Left lung (tissue), 10 donors: ENCODE measurements around the gene PARVB. TPM values are rescaled to one million over a fixed set of nuclear protein-coding genes. Genes with fewer than 3 reads are reported as not detected.
A peak's percentile ranks its signal among the peaks of the same experiment; 100 is the strongest.

Source experiments
- ATAC-seq: fragments of 200-7000 bp; cut with Tn5 transposase; one replicate; pipeline ENCODE4 v1.9.1; 2020; ENCODE audit warnings: moderate library complexity
- DNase-seq, 4 donors: peaks; one replicate each; pipeline ENCODE4 v3.0.0-alpha.2; 2013 to 2020
- H3K27ac ChIP-seq, 2 donors: fragments of 200-600 bp; sonication (generic) in 1 of 2; one replicate each; pipeline versions ENCODE4 v1.5.0 to v1.8.0; 2020 to 2021
- H3K27me3 ChIP-seq, 2 donors: fragments of 200-600 bp; sonication (generic) in 1 of 2; one replicate each; pipeline versions ENCODE4 v1.5.0 to v1.8.0; 2020 to 2021
- H3K36me3 ChIP-seq, 2 donors: fragments of 200-600 bp; sonication (generic) in 1 of 2; one replicate each; pipeline versions ENCODE4 v1.5.0 to v1.8.0; 2020 to 2021
- H3K4me1 ChIP-seq, 2 donors: fragments of 200-600 bp; one replicate each; pipeline ENCODE4 v1.8.0; 2021
- H3K4me3 ChIP-seq, 2 donors: fragments of 200-600 bp; sonication (generic) in 1 of 2; one replicate each; pipeline versions ENCODE4 v1.5.0 to v1.8.0; 2020 to 2021; ENCODE audit warnings: mild to moderate bottlenecking in 1 of 2
- H3K9me3 ChIP-seq, 2 donors: fragments of 200-600 bp; sonication (generic) in 1 of 2; one replicate each; pipeline versions ENCODE4 v1.5.0 to v1.8.0; 2020 to 2021
- intact Hi-C, 2 donors: fragments of 100-400 bp; cut with DNase I; formaldehyde crosslinking; loops; one replicate each; pipeline versions ENCODE4 v1.11.2 to v1.14.2; 2022
- polyA plus RNA-seq, 6 donors: library from polyadenylated mRNA; unstranded; fragments of 120-200 nt; gene quantifications; one replicate each; pipeline ENCODE4 v1.2.1, GENCODE V29; 2013; ENCODE audit not compliant: insufficient read length in 6 of 6
- total RNA-seq, 2 donors: library from RNA; stranded (reverse); fragmentation: NEBNext Ultra II Directional; extraction: Animal tissue kit (Norgen Biotek cat#: 25700); gene quantifications; one replicate each; pipeline ENCODE4 v1.2.1, GENCODE V29; 2021
- TF ChIP-seq, protein P1 (sequence below), 2 donors: fragments of 200-600 bp; sonication (generic) in 1 of 2; IDR thresholded peaks; one replicate each; pipeline versions ENCODE4 v1.5.0 to v1.8.0; 2021; ENCODE audit warnings: antibody characterized with exemption in 2 of 2
- donor health status: DM: no; HTN: yes; CAD: no.
- donor health status: DM: no; HTN: no; CAD: no.

PARVB gene
- total and polyA plus RNA-seq, 8 donors: 31.7 to 53.7 (median 34.0) TPM

GRCh38 chr22:43994006-43994405 lies 30.1 kb upstream of the PARVB start:
- TF ChIP-seq, protein P1, sequence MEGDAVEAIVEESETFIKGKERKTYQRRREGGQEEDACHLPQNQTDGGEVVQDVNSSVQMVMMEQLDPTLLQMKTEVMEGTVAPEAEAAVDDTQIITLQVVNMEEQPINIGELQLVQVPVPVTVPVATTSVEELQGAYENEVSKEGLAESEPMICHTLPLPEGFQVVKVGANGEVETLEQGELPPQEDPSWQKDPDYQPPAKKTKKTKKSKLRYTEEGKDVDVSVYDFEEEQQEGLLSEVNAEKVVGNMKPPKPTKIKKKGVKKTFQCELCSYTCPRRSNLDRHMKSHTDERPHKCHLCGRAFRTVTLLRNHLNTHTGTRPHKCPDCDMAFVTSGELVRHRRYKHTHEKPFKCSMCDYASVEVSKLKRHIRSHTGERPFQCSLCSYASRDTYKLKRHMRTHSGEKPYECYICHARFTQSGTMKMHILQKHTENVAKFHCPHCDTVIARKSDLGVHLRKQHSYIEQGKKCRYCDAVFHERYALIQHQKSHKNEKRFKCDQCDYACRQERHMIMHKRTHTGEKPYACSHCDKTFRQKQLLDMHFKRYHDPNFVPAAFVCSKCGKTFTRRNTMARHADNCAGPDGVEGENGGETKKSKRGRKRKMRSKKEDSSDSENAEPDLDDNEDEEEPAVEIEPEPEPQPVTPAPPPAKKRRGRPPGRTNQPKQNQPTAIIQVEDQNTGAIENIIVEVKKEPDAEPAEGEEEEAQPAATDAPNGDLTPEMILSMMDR (IDR thresholded peaks at IDR 0.05): no peak
- H3K36me3 ChIP-seq: peaks cover 0 to 82% of the 10 kb centered on the region in 2 donors
- DNase-seq (no peak), ATAC-seq (no peak)
- intact Hi-C loops: loop anchor here in 1 of 2 donors (5.0 to 10.0 kb wide), 2 partner anchors 88 to 631 kb away; no protein-coding TSS in a partner anchor
- H3K27ac ChIP-seq: no peak overlapping the region
- peaks cover 0 to 13% of the 10 kb centered on the region in 2 donors for H3K4me1 ChIP-seq
- H3K27me3 ChIP-seq: no peaks in the 10 kb centered on the region
- H3K9me3 ChIP-seq: no peaks in the 10 kb centered on the region
- H3K4me3 ChIP-seq: no peak overlapping the region

DNA sequence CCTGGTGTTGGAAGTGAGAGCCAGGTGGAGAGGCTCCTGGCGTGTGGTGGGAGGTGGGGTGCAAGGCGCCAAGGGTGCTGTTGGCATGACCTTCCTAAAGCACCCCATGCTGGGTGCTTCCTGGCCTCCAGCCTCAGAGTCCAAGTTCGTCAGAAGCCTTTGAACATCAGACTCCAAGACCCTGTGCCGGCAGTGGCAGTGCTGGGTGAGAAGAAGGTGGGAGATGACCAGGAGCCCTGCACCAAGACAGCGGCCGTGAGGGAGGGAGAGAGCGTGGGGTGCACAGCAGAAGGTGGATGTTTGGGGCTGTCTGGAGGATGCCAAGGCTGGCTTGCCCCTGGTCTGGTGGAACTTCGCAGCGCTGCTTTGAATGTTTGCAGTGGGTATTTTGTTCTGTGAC lies 29.7 kb upstream of the PARVB start:
- ATAC-seq (no peak), DNase-seq (no peak)
- Histone ChIP-seq H3K36me3 (peaks cover 0 to 80% of the 10 kb centered on the region in 2 donors), H3K27ac (no peak overlapping the region), H3K4me3 (no peak overlapping the region), H3K9me3 (no peaks in the 10 kb centered on the region), H3K4me1 (peaks cover 0 to 13% of the 10 kb centered on the region in 2 donors), H3K27me3 (no peaks in the 10 kb centered on the region)
- TF ChIP-seq, protein P1 (IDR thresholded peaks at IDR 0.05): no peak
- intact Hi-C loops: loop anchor here in 1 of 2 donors (5.0 to 10.0 kb wide), 2 partner anchors 88 to 630 kb away; no protein-coding TSS in a partner anchor

- no peaks in the 10 kb centered on the region for H3K27me3 ChIP-seq
- no peak for DNase-seq
- TF ChIP-seq, protein P1 (IDR thresholded peaks at IDR 0.05): no peak
- no peak overlapping the region for H3K4me3 ChIP-seq
- intact Hi-C loops: loop anchor here in 1 of 2 donors (10.0 kb wide), 1 partner anchor 630 kb away; no protein-coding TSS in a partner anchor
- peaks cover 0 to 13% of the 10 kb centered on the region in 2 donors for H3K4me1 ChIP-seq
- H3K27ac ChIP-seq: peak overlapping the region in 1 of 2 donors; percentile 65
- no peak for ATAC-seq
- H3K36me3 ChIP-seq: peaks cover 0 to 74% of the 10 kb centered on the region in 2 donors
- no peaks in the 10 kb centered on the region for H3K9me3 ChIP-seq
Observed at GRCh38 chr22:43995057-43995685, 28.9 kb upstream of the PARVB start.

- Histone ChIP-seq H3K9me3 (no peaks in the 10 kb centered on the region), H3K27ac (peak overlapping the region in 1 of 2 donors; percentile 65), H3K27me3 (no peaks in the 10 kb centered on the region), H3K36me3 (peaks cover 0 to 68% of the 10 kb centered on the region in 2 donors), H3K4me1 (peaks cover 0 to 13% of the 10 kb centered on the region in 2 donors), H3K4me3 (peak overlapping the region in 1 of 2 donors; percentile 29)
- intact Hi-C loops: loop anchor here in 1 of 2 donors (10.0 kb wide), 1 partner anchor 629 kb away; no protein-coding TSS in a partner anchor
- DNase-seq (no peak), ATAC-seq (no peak)
- TF ChIP-seq, protein P1 (IDR thresholded peaks at IDR 0.05): no peak
Observed at GRCh38 chr22:43995798-43996169, 28.3 kb upstream of the PARVB start.

DNA sequence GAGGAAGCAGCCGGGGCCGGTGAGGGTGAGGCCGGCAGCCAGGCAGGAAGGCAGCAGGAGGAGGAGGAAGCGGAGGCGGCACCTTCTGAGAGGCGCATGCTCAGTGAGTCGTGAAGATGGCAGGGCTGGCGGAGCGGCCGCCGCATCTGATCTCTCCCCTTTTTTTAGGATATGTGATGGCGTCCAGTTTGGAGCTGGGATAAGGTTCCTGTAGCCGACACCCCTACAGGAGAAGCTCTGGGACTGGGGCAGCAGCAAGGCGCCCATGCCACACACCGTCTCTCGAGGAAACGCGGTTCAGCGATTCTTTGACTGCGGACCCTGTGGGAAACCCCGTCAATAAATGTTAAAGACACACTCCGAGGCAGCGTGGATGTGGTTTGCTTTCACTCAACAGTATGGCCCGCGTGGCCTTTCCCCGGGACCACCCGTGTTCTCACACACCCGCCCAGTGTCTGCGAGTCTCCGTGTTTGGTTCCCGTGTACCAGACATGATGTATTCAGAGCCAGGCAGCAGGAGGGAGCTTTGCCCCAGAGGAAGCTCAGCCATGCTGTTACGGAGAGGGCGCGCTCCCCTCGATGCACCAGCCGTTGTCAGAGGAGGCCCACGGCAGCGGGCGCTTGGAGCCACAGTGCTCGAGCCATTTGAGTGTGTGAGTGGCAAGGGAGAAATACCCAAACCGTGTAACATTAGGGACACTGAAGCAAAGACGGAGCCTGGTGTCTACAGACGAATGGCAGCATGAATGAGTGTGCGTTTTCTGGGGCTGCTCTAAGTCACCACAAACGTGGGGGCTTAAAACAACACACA lies 27.7 kb upstream of the PARVB start:
- no peaks in the 10 kb centered on the region for H3K9me3 ChIP-seq
- ATAC-seq: peak; percentile 50
- peak in 2 of 4 donors; percentile 83 to 94 for DNase-seq
- TF ChIP-seq, protein P1 (IDR thresholded peaks at IDR 0.05): no peak
- H3K36me3 ChIP-seq: peaks cover 0 to 62% of the 10 kb centered on the region in 2 donors
- intact Hi-C loops: loop anchor here in 1 of 2 donors (10.0 kb wide), 1 partner anchor 628 kb away; no protein-coding TSS in a partner anchor
- H3K27ac ChIP-seq: peak overlapping the region in 1 of 2 donors; percentile 65
- H3K27me3 ChIP-seq: no peaks in the 10 kb centered on the region
- H3K4me3 ChIP-seq: peak overlapping the region in 1 of 2 donors; percentile 29
- H3K4me1 ChIP-seq: peaks cover 0 to 13% of the 10 kb centered on the region in 2 donors
